GM19351 (cell line): ENCODE measurements around the gene CWC27.

Source experiments
- ATAC-seq: cut with Tn5 transposase; IDR thresholded peaks from one replicate; pipeline ENCODE4 v1.9.1; 2021; ENCODE audit warnings: mild to moderate bottlenecking, moderate library complexity; ENCODE audit not compliant: unreplicated experiment

The CWC27 gene

GRCh38 chr5:64768358-64769312, at the start of gene CWC27, which contains the start of gene SREK1IP1:
CWC27 (plus strand) TSS chr5:64768930; CDS start chr5:64769147, 217 bp downstream.
SREK1IP1 (minus strand) TSS chr5:64768691; CDS start chr5:64768517, 174 bp downstream.
- ATAC-seq, result peak; percentile 91

- no peak for ATAC-seq
Measured at GRCh38 chr5:64722588-64722987, 46.1 kb upstream of the CWC27 start.

- no peak for ATAC-seq
Measured at GRCh38 chr5:64727150-64727549, 41.6 kb upstream of the CWC27 start.

- ATAC-seq, result no peak
Measured at GRCh38 chr5:64742411-64742810, 26.3 kb upstream of the CWC27 start.

GRCh38 chr5:64742821-64743220, 25.9 kb upstream of the CWC27 start:
- ATAC-seq, result no peak

GRCh38 chr5:64744914-64745313, 23.8 kb upstream of the CWC27 start:
- ATAC-seq, result no peak

GRCh38 chr5:64746446-64746845, 22.3 kb upstream of the CWC27 start:
- ATAC-seq, result no peak

- no peak for ATAC-seq
Measured at GRCh38 chr5:64749385-64749784, 19.3 kb upstream of the CWC27 start.

GRCh38 chr5:64754066-64754465, 14.7 kb upstream of the CWC27 start:
- no peak for ATAC-seq

- ATAC-seq, result no peak
Measured at GRCh38 chr5:64758901-64759300, 9.8 kb upstream of the CWC27 start.

- no peak for ATAC-seq
Measured at GRCh38 chr5:64759960-64760660, 8.6 kb upstream of the CWC27 start.

GRCh38 chr5:64763948-64764503, 4.7 kb upstream of the CWC27 start:
- no peak for ATAC-seq

- ATAC-seq, result no peak
Measured at GRCh38 chr5:64765804-64766504, 2.8 kb upstream of the CWC27 start.

GRCh38 chr5:64766941-64767340, 1.8 kb upstream of the CWC27 start:
- no peak for ATAC-seq

- peak; percentile 7 for ATAC-seq
Measured at GRCh38 chr5:64767959-64768357, 772 bp upstream of the CWC27 start.

- no peak for ATAC-seq
Measured at GRCh38 chr5:64769855-64770254, 1.1 kb downstream of the CWC27 start.

GRCh38 chr5:64771736-64772135, 3.0 kb downstream of the CWC27 start:
- no peak for ATAC-seq

GRCh38 chr5:64773533-64773932, 4.8 kb downstream of the CWC27 start:
- ATAC-seq, result peak; percentile 68

- ATAC-seq, result no peak
Measured at GRCh38 chr5:64775291-64775690, 6.6 kb downstream of the CWC27 start.

GRCh38 chr5:64784451-64785025, 15.8 kb downstream of the CWC27 start:
- peak; percentile 88 for ATAC-seq

GRCh38 chr5:64786372-64786771, 17.6 kb downstream of the CWC27 start:
- ATAC-seq, result no peak
